Measurements from ENCODE around the gene DIAPH2. TPM values are rescaled to one million over a fixed set of nuclear protein-coding genes. Genes with fewer than 3 reads are reported as not detected.

The DIAPH2 gene
- total and polyA plus RNA-seq, 2 experiments from 2014 or later = 16.2 to 56.6 TPM

GRCh38 chrX:97609357-97609756 lies 924.7 kb downstream of the DIAPH2 start:
- no peaks in the 10 kb centered on the region for H3K4me1 Mint-ChIP-seq
- Histone ChIP-seq H3K27me3 (ENCODE audit: insufficient read depth) (no peaks in the 10 kb centered on the region), H3F3A (replicated peaks; ENCODE audit: low read depth) (no peaks in the 10 kb centered on the region), H3K79me2 (replicated peaks; ENCODE audit: insufficient read depth) (no peaks in the 10 kb centered on the region), H3K9me2 (ENCODE audit: insufficient read depth) (no peaks in the 10 kb centered on the region), H3K27ac (ENCODE audit: low read depth) (no peak overlapping the region), H3K4me3 (no peak overlapping the region), H4K20me1 (replicated peaks; ENCODE audit: insufficient read depth) (no peaks in the 10 kb centered on the region), H3K4me1 (ENCODE audit: insufficient read depth) (no peaks in the 10 kb centered on the region), H3K36me3 (ENCODE audit: insufficient read depth) (no peaks in the 10 kb centered on the region), H2AFZ (no peak overlapping the region), H3K4me2 (no peak overlapping the region)
- TF ChIP-seq REST (IDR thresholded peaks at IDR 0.05; ENCODE audit: unreplicated experiment) (no peak), STAT1 (IDR thresholded peaks at IDR 0.05; ENCODE audit: unreplicated experiment) (no peak), EZH2 (IDR thresholded peaks at IDR 0.05; ENCODE audit: low read depth, unreplicated experiment) (no peak), ETS1 (IDR thresholded peaks at IDR 0.05) (no peak), CREB1 (CRISPR knock-in tag; IDR thresholded peaks at IDR 0.05; ENCODE audit: low read depth) (no peak), POLR2AphosphoS5 (IDR thresholded peaks at IDR 0.05; ENCODE audit: low read depth) (no peak), ZNF114 (CRISPR knock-in tag; IDR thresholded peaks at IDR 0.05) (no peak), CTCF (conservative IDR thresholded peaks at IDR 0.05; ENCODE audit: low read depth in 2 of 2) (no peak), ZNF462 (CRISPR knock-in tag; IDR thresholded peaks at IDR 0.05) (no peak), JUNB (IDR thresholded peaks at IDR 0.05; ENCODE audit: unreplicated experiment) (no peak), NANOG (IDR thresholded peaks at IDR 0.05; ENCODE audit: borderline replicate concordance) (no peak), EZH2phosphoT487 (IDR thresholded peaks at IDR 0.05; ENCODE audit: unreplicated experiment) (no peak), ZNF331 (CRISPR knock-in tag; IDR thresholded peaks at IDR 0.05; ENCODE audit: low read depth) (no peak)
- no peaks in the 10 kb centered on the region; the same call in 1 of the 3 replicates for H3K9me3 Mint-ChIP-seq
- H3K36me3 Mint-ChIP-seq (ENCODE audit: low read depth) = no peaks in the 10 kb centered on the region; the same call in 2 of the 3 replicates
- no peak overlapping the region for H3K27ac Mint-ChIP-seq
- ATAC-seq = no peak
- no peak for DNase-seq (ENCODE audit: low spot score)
- H3K4me3 Mint-ChIP-seq = no peak overlapping the region
- H3K27me3 Mint-ChIP-seq (ENCODE audit: insufficient read depth, low read depth, poor library complexity) = no peaks in the 10 kb centered on the region

All from GM23338 (cell line).